Stimulated activated CD4-positive, alpha-beta T cell treated with anti-CD3 and anti-CD28 coated beads, Interleukin-2, amount 100 ng/mL, for 48 hours (primary cell): ENCODE results near the gene HOXC6.

ENCODE experiments used
- DNase-seq, 2 donors: peaks; one replicate each; pipeline ENCODE4 v3.0.0-alpha.2; 2020

HOXC6 gene

DNA sequence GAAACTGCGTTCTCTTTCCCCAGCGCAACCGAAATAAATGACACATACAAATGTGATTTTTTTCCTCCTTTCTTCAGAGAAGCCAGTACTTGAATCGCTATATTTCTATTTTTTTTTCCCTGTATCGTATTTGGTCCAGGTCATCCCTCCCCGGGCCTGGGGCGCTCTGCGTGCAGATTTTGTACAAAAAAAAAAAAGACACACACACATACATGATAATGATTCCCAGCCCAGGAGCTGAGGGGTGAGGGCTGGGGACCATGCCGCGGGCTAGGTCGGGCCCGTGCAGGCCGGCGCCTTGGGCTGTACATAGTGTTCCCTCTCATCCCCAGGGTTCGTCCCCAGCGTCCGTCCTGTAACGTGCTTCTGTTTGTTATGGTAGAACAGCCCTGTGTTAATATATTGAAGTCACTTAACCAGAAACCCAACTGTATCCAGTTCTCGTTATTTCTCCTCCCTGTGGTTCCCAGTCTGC lies 25.3 kb upstream of the HOXC6 start:
- DNase-seq: no peak

GRCh38 chr12:54003625-54004024 lies 24.6 kb upstream of the HOXC6 start:
- no peak for DNase-seq

- DNase-seq: no peak
Measured at GRCh38 chr12:54004063-54004840, 24.0 kb upstream of the HOXC6 start.

DNA sequence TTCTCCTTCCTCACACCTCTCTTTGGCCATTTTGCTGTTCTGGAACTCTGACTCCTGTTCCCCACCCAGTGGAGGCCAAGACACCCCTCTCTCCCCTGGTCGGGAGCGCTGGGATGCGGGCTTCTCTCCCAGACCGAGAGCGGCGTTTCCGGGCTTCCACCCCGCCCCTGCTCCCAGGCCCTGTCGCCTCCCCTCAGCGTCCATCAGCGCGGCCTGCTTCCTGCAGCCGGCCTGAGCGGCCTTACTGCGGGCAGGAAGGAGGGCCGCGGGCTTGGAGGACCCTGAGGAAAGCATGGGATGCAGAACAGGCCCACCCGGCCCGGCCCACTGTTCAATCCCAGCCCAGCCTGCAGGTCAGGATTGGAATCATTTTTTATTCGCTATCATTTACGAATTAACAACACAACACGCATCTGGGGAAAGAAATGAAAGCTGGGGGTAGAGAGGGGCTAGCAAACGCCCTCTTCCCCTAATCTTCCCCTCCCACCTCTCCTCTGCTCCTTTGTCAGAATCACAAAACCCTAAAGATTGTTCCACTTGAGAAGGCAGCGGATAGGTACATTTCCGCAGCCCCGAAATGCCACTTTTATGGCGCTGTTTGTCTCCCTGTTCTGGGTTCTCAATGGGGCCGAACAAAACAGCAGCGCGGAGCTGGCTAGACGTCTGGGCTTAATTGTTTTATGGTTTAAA lies 23.3 kb upstream of the HOXC6 start:
- no peak for DNase-seq

DNA sequence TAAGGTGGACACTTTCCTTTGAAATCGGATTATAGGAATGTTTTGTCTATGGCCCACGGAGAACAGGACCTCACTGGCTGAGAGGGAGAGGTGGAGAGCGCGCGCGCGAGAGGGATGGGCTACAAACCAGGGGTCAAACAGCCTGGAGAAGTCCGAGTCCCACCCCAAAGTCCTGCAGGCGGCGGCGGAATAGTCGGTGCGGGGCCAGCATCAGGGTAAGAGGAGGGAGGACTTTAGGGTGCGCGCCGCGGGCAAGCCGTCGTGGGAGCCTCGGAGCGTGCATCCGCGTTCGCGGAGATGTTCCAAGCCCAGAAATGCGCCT lies 22.7 kb upstream of the HOXC6 start:
- DNase-seq: no peak

DNA sequence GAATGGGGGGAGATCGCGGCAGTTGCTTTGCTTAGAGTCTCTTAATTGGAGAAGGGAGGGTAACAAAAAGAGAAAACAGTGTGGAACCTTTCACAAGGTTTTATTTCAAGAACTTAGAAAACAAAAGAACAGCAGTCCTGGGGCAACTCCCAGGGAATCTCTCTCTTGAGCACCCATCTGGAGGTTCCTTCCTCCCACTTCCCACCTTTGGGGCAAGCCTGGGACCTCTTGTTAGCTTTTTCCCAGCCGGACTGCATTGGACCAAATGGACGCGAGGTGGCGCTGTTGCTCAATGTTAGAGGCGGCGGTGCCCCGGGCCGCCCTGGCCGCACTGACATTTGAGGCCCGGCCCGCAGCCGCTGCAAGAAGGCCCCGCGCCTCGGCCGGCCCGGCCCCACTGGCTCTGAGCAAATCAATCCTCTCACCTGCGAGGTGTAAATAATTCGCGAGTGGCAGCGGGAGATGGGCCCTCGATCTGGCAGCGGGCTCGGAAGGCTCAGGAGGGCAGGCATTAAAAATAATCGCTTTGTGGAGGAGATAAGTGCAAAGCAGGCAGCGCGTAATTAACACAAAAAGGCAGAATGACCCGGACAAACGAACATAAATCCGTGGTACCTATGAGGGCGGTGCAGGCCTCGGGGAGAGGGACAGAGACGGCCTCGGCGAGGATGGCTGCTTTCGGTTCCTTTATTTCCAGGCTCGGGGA lies 22.2 kb upstream of the HOXC6 start:
- peak; percentile 88 for DNase-seq

- DNase-seq: no peak
Measured at GRCh38 chr12:54006559-54007220, 21.6 kb upstream of the HOXC6 start.

DNA sequence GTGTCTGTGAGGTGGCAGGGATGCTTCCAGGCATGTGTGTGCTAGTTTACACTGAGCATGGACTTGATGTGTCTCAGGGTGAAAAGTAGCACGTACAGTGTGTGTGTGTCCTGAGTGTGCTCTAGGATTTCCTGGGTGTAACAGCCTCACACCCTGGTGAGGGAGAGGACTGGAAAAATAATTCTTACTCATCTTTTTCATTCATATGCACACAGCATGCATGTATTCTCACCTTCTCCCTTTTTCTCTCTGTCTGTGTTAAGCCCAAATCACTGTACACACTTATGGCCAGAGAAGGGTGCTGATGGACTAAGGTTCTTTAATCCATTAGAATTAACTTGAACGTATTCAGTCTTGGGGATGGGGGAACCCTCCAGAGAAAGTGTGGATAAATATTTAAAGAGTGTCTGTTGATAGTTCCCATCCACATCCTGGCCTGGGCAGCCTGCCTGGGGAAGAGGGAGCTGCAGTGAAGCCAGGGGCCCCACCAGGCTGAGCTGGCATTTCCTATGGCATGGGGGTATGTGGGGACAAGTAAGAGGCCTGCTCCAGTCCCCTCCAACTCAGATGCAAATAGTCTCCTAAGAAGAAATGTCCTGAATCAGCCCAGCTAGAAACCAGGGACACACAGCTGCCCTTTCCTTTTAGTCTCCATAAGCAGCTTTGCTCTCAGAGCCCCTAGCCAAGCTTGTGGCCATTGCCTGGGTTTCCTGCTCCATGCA lies 20.5 kb upstream of the HOXC6 start:
- no peak for DNase-seq

GRCh38 chr12:54008260-54008552 lies 20.0 kb upstream of the HOXC6 start:
- no peak for DNase-seq

DNA sequence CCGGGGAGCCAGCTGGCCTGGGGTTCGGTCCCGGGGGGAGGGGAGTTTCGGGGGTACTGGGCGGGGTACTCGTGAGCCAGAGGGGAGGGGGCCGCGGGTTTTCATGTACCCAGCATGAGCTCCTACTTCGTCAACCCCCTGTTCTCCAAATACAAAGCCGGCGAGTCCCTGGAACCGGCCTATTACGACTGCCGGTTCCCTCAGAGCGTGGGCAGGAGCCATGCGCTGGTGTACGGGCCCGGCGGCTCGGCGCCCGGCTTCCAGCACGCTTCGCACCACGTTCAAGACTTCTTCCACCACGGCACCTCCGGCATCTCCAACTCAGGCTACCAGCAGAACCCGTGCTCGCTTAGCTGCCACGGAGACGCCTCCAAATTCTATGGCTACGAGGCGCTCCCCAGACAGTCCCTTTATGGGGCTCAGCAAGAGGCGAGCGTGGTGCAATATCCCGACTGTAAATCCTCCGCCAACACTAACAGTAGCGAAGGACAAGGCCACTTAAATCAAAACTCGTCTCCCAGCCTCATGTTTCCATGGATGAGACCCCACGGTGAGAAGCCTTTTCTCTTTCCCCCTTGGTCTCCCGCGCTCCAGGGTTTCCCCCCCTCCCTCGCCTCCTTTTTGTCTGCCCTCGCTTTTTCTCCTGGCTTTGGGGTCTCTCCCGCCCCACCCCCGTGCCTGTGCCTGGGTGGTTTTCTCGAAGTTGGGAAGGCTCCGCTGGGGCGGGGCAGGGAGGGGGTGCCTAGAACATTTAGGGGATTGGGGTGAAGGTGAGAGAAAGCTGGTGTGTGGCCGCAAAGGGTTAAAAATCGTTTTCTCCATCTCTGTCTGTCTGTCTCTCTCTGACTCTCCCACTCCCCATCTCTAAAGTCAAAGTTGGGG lies 18.8 kb upstream of the HOXC6 start:
- DNase-seq: no peak

GRCh38 chr12:54010053-54010971 lies 17.9 kb upstream of the HOXC6 start:
- no peak for DNase-seq

GRCh38 chr12:54010972-54011664 lies 17.1 kb upstream of the HOXC6 start:
- DNase-seq: no peak

DNA sequence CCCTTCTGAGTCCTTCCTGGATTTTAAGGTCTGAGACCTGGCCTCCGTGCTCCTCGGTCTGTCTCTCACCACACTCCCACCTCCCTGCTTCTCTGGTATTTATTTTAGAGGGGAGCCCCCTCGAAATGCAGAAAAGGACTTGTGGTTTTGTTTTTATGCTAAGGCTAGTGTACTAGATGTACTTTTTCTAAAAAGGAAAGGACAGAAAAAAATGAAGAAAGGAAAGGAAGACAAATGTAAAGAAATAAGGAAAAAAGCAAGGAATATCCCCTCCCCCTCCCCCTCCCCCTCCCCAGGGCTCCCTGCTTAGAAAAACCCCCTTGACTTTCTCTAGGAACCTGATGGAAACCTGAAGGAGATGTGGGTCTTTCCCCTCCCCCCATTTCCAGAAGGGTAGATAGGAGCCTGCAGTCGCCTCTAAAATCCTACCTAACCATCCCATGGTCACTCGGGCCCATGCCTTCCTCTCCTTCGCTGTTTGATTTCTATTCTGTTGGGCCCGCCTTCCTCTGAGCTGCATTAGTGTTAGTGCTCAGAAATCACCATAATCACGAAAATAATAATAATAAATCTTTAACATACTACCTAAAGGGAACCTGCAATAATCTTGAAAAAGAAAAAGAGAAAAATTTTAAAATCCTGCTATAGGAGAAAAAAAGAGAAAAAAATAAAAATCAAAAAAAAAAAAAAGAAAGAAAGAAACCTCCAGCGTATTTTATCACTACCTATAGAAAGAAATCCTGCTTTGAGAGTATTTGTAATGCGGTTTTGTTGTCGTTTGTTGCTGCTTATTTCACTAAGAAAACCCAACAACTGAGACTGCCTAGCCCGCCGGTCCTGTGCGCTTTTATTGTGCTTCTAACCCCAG lies 16.3 kb upstream of the HOXC6 start:
- no peak for DNase-seq

DNA sequence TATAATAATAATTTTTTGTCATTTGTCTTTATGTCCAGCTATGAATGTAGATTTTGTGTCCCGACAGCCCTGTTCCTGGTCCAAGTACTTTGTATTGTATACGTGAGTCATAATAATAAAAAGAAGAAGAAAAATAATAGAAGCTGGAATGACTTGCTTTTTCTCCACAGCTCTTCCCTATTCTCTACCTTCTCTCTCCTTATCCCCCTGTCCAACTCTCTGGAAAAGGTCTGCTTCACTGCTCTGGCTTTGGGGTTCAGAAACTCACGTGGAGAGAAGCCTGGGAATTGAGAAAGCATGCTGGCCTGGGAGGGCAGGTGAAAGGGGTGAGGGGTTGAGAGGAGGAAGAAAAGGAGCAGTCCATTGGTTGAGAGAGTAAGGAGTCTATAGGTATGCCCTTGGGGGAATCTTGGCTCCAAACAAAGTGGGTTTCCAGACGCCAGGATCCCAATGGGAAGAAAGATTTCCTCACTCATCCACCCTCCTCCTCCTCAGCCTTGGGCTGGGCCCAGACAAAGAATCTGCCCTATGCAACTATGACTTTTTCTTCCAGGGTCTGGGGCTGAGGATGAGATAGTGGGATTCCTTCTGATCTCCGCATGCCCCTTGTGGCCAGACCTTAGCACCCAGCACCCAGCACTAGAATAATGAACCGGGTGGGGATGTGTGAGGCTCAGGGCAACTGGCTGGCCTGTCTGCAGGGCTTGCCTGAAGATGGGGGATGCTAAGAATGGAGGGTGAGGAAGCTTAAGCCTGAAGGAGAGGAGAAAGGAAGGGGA lies 15.4 kb upstream of the HOXC6 start:
- DNase-seq: no peak

GRCh38 chr12:54014377-54015017 lies 13.7 kb upstream of the HOXC6 start:
- no peak for DNase-seq

- DNase-seq: no peak
Measured at GRCh38 chr12:54015018-54015931, 13.0 kb upstream of the HOXC6 start.

GRCh38 chr12:54016051-54016450 lies 12.2 kb upstream of the HOXC6 start:
- no peak for DNase-seq
